Effector memory CD4-positive, alpha-beta T cell (primary cell): ENCODE data around the gene RAB3A.

Experiments
- DNase-seq, 3 donors: peaks; one replicate each; pipeline ENCODE4 v3.0.0-alpha.2; 2020
- H3K27ac ChIP-seq: 2 replicates; pipeline ENCODE4 v1.7.0; 2013; ENCODE audit warnings: mild to moderate bottlenecking, low read length, moderate library complexity; ENCODE audit not compliant: insufficient read depth, poor library complexity, severe bottlenecking
- H3K27me3 ChIP-seq: replicated peaks from 2 replicates; pipeline ENCODE4 v1.7.0; 2013; ENCODE audit warnings: mild to moderate bottlenecking, low read length; ENCODE audit not compliant: insufficient read depth, control insufficient read depth, poor library complexity, severe bottlenecking
- H3K36me3 ChIP-seq: 2 replicates; pipeline ENCODE4 v1.7.0; 2013; ENCODE audit warnings: mild to moderate bottlenecking, low read length, moderate library complexity; ENCODE audit not compliant: control insufficient read depth, insufficient read depth
- H3K4me1 ChIP-seq: 2 replicates; pipeline ENCODE4 v1.7.0; 2013; ENCODE audit warnings: low read length, mild to moderate bottlenecking; ENCODE audit not compliant: control insufficient read depth, insufficient read depth, poor library complexity, severe bottlenecking
- H3K4me3 ChIP-seq: 2 replicates; pipeline ENCODE4 v1.7.0; 2013; ENCODE audit warnings: low read length, low read depth, mild to moderate bottlenecking; ENCODE audit not compliant: insufficient read depth, poor library complexity, severe bottlenecking
- H3K9me3 ChIP-seq: 2 replicates; pipeline ENCODE4 v1.7.0; 2013; ENCODE audit warnings: mild to moderate bottlenecking, low read length, moderate library complexity; ENCODE audit not compliant: control insufficient read depth

The RAB3A gene

GRCh38 chr19:18198374-18198773 lies 5.5 kb downstream of the RAB3A start:
- no peak for DNase-seq
- H3K27me3 ChIP-seq = no peaks in the 10 kb centered on the region
- H3K27ac ChIP-seq = no peak overlapping the region
- peaks cover 21% of the 10 kb centered on the region for H3K4me1 ChIP-seq
- no peak overlapping the region for H3K4me3 ChIP-seq
- H3K9me3 ChIP-seq = no peaks in the 10 kb centered on the region
- peaks cover 11% of the 10 kb centered on the region for H3K36me3 ChIP-seq

- Histone ChIP-seq H3K27ac (no peak overlapping the region), H3K36me3 (peaks cover 11% of the 10 kb centered on the region), H3K4me3 (no peak overlapping the region), H3K9me3 (no peaks in the 10 kb centered on the region), H3K27me3 (no peaks in the 10 kb centered on the region), H3K4me1 (peaks cover 19% of the 10 kb centered on the region)
- DNase-seq = no peak
Measured at GRCh38 chr19:18197941-18198340, 5.9 kb downstream of the RAB3A start.

DNA sequence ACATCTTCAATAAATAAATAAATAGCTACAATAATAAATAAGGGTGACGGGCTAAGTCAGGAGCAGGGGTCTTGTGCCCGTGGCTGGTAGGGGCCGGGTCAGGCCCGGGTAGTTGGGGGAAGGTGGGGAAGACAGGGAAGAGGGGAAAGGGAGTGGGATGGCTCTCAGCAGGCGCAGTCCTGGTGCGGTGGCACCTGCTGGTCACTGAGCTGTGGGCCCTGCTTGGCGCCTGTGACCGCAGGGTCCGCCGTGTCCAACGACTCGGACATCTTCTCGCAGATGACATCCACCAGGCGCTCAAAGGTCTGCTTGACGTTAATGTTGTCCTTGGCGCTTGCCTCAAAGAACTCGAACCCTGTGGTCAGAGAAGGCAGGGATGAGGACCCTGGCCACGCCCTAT lies 6.5 kb downstream of the RAB3A start:
- DNase-seq = no peak
- peaks cover 16% of the 10 kb centered on the region for H3K4me1 ChIP-seq
- H3K4me3 ChIP-seq = no peak overlapping the region
- H3K36me3 ChIP-seq = peaks cover 11% of the 10 kb centered on the region
- no peaks in the 10 kb centered on the region for H3K27me3 ChIP-seq
- no peaks in the 10 kb centered on the region for H3K9me3 ChIP-seq
- H3K27ac ChIP-seq = no peak overlapping the region

- peaks cover 11% of the 10 kb centered on the region for H3K36me3 ChIP-seq
- no peak overlapping the region for H3K27ac ChIP-seq
- H3K4me3 ChIP-seq = no peak overlapping the region
- no peak for DNase-seq
- H3K4me1 ChIP-seq = peaks cover 16% of the 10 kb centered on the region
- H3K27me3 ChIP-seq = no peaks in the 10 kb centered on the region
- no peaks in the 10 kb centered on the region for H3K9me3 ChIP-seq
Measured at GRCh38 chr19:18196511-18196845, 7.4 kb downstream of the RAB3A start.

- no peak overlapping the region for H3K4me3 ChIP-seq
- peaks cover 16% of the 10 kb centered on the region for H3K4me1 ChIP-seq
- DNase-seq = no peak
- peak overlapping the region; percentile 17 for H3K27ac ChIP-seq
- H3K27me3 ChIP-seq = no peaks in the 10 kb centered on the region
- H3K36me3 ChIP-seq = peaks cover 11% of the 10 kb centered on the region
- H3K9me3 ChIP-seq = no peaks in the 10 kb centered on the region
Measured at GRCh38 chr19:18194554-18195238, 9.1 kb downstream of the RAB3A start.

GRCh38 chr19:18194181-18194530 lies 9.7 kb downstream of the RAB3A start:
- peak overlapping the region; percentile 76 for H3K4me3 ChIP-seq

GRCh38 chr19:18193388-18194180 lies 10.3 kb downstream of the RAB3A start:
- H3K27me3 ChIP-seq = no peaks in the 10 kb centered on the region
- DNase-seq = no peak
- H3K27ac ChIP-seq = peak overlapping the region; percentile 64

More at GRCh38 chr19:18194181-18194530, 9.7 kb downstream of the RAB3A start:
- Histone ChIP-seq H3K27ac (no peak overlapping the region), H3K4me1 (peaks cover 16% of the 10 kb centered on the region), H3K36me3 (peaks cover 11% of the 10 kb centered on the region), H3K27me3 (no peaks in the 10 kb centered on the region), H3K9me3 (no peaks in the 10 kb centered on the region)
- DNase-seq = no peak

GRCh38 chr19:18192673-18193387 lies 11.0 kb downstream of the RAB3A start, which contains the start of gene MPV17L2:
Gene MPV17L2, plus strand, starts transcription at chr19:18193218. Its CDS starts 64 bp downstream, at chr19:18193282.
- H3K36me3 ChIP-seq = peaks cover 4% of the 10 kb centered on the region
- peak; percentile 97 to 98 (median 98) for DNase-seq

More at GRCh38 chr19:18193388-18194180, 10.3 kb downstream of the RAB3A start:
- Histone ChIP-seq H3K4me1 (peaks cover 16% of the 10 kb centered on the region), H3K36me3 (peaks cover 8% of the 10 kb centered on the region), H3K9me3 (no peaks in the 10 kb centered on the region), H3K4me3 (peak overlapping the region; percentile 76)

DNA sequence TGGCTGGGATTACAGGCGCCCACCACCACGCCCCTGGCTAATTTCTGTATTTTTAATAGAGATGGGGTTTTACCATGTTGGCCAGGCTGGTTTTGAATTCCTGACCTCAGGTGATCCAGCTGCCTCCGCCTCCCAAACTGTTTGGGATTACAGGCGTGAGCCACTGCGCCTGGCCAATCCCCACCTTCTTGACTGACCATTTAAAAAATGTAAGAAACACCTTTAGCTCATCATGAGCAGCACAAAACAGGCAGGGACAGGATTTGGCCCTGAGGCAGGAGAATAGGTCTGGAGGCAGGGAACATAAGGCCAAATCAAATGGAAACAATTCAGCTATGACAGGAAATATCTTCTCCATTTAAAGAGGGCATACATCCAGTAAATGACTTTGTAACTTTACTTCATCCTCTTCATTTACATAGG lies 12.2 kb downstream of the RAB3A start:
- peaks cover 16% of the 10 kb centered on the region for H3K4me1 ChIP-seq
- peaks cover 4% of the 10 kb centered on the region for H3K36me3 ChIP-seq
- peak overlapping the region; percentile 66 for H3K27ac ChIP-seq
- no peaks in the 10 kb centered on the region for H3K27me3 ChIP-seq
- no peak for DNase-seq
- H3K4me3 ChIP-seq = peak overlapping the region; percentile 54
- H3K9me3 ChIP-seq = no peaks in the 10 kb centered on the region

More at GRCh38 chr19:18192673-18193387, 11.0 kb downstream of the RAB3A start, which contains the start of gene MPV17L2:
- Histone ChIP-seq H3K27me3 (no peaks in the 10 kb centered on the region), H3K27ac (peak within 1 kb of the TSS; percentile 66), H3K4me3 (peak within 1 kb of the TSS; percentile 76), H3K9me3 (no peaks in the 10 kb centered on the region), H3K4me1 (peaks cover 16% of the 10 kb centered on the region)
